SU-DHL-6 (cell line): Measurements from ENCODE around the gene ROBO2.

Experiments used
- H2AFZ ChIP-seq: fragments of 200-600 bp; sonication (generic); 2 replicates; pipeline ENCODE4 v1.6.1; 2014; ENCODE audit warnings: low read depth, mild to moderate bottlenecking, moderate library complexity, mixed read lengths, antibody characterized with exemption, low read length; ENCODE audit not compliant: severe bottlenecking
- H3F3A ChIP-seq: fragments of 200-600 bp; shearing (Covaris generic); 2 replicates; pipeline ENCODE4 v1.6.0; 2016; ENCODE audit warnings: antibody characterized with exemption, mild to moderate bottlenecking; ENCODE audit not compliant: insufficient read depth
- H3K27ac ChIP-seq: fragments of 200-600 bp; sonication (generic); 2 replicates; pipeline ENCODE4 v1.5.1; 2016; ENCODE audit warnings: low read depth, mild to moderate bottlenecking, low read length, moderate library complexity, mixed read lengths
- H3K27me3 ChIP-seq: fragments of 200-600 bp; sonication (generic), shearing (Covaris generic); 2 replicates; pipeline ENCODE4 v1.6.0; 2014; ENCODE audit warnings: mild to moderate bottlenecking, low read length
- H3K36me3 ChIP-seq: fragments of 200-600 bp; sonication (generic); 2 replicates; pipeline ENCODE4 v1.6.1; 2014; ENCODE audit warnings: mild to moderate bottlenecking, low read length, mixed read lengths
- H3K4me2 ChIP-seq: fragments of 300-600, 200-600 bp; shearing (Covaris generic), sonication (generic); 2 replicates; pipeline ENCODE4 v1.6.0; 2014; ENCODE audit warnings: low read length, low read depth, mild to moderate bottlenecking; ENCODE audit not compliant: poor library complexity, severe bottlenecking
- H3K4me3 ChIP-seq: fragments of 200-600 bp; sonication (generic); 2 replicates; pipeline ENCODE4 v1.5.1; 2014; ENCODE audit warnings: antibody characterized with exemption, low read length, mild to moderate bottlenecking, mixed read lengths; ENCODE audit not compliant: insufficient read depth, poor library complexity, severe bottlenecking
- H3K79me2 ChIP-seq: fragments of 200-600 bp; sonication (generic); 2 replicates; pipeline ENCODE4 v1.6.1; 2014; ENCODE audit warnings: mild to moderate bottlenecking, low read length, moderate library complexity; ENCODE audit not compliant: insufficient read depth
- H3K9ac ChIP-seq: fragments of 200-600 bp; sonication (generic); 2 replicates; pipeline ENCODE4 v1.7.0; 2014; ENCODE audit warnings: mild to moderate bottlenecking, low read length
- H3K9me2 ChIP-seq: fragments of 200-600 bp; sonication (generic); replicated peaks from 2 replicates; pipeline ENCODE4 v1.6.1; 2014; ENCODE audit warnings: low read length; ENCODE audit not compliant: insufficient read depth
- H3K9me3 ChIP-seq: fragments of 200-600 bp; sonication (generic); 2 replicates; pipeline ENCODE4 v1.6.1; 2014; ENCODE audit warnings: low read length, mixed read lengths; ENCODE audit not compliant: insufficient read depth
- H4K20me1 ChIP-seq: fragments of 200-600 bp; sonication (generic); 2 replicates; pipeline ENCODE4 v1.6.1; 2014; ENCODE audit warnings: low read depth, mild to moderate bottlenecking, antibody characterized with exemption, low read length, moderate library complexity, mixed read lengths
- CTCF ChIP-seq: fragments of 200-600 bp; sonication (generic); IDR thresholded peaks from one replicate; pipeline ENCODE4 v1.5.1; 2017; ENCODE audit warnings: antibody characterized with exemption, mild to moderate bottlenecking, low read length, moderate library complexity; ENCODE audit not compliant: insufficient read depth, poor library complexity, severe bottlenecking
- EZH2phosphoT487 ChIP-seq: fragments of 200-600 bp; sonication (generic), shearing (Covaris generic); conservative IDR thresholded peaks from 2 replicates; pipeline ENCODE4 v1.6.1; 2018; ENCODE audit warnings: mild to moderate bottlenecking, antibody characterized with exemption, low read length, moderate library complexity, mixed read lengths

Gene ROBO2

GRCh38 chr3:77690284-77690845 is 650.5 kb downstream of the ROBO2 start:
- no peaks in the 10 kb centered on the region for H3K79me2 ChIP-seq
- no peak overlapping the region for H3K9ac ChIP-seq
- H3K4me2 ChIP-seq: no peak overlapping the region
- H3K27me3 ChIP-seq: no peaks in the 10 kb centered on the region
- H3K9me3 ChIP-seq: no peaks in the 10 kb centered on the region
- no peak for TF ChIP-seq CTCF
- TF ChIP-seq EZH2phosphoT487: no peak
- H2AFZ ChIP-seq: no peak overlapping the region
- no peak overlapping the region for H3K27ac ChIP-seq
- H3K4me3 ChIP-seq: no peak overlapping the region
- H3F3A ChIP-seq: no peaks in the 10 kb centered on the region
- H3K9me2 ChIP-seq: no peaks in the 10 kb centered on the region
- no peaks in the 10 kb centered on the region for H4K20me1 ChIP-seq
- no peaks in the 10 kb centered on the region for H3K36me3 ChIP-seq

DNA sequence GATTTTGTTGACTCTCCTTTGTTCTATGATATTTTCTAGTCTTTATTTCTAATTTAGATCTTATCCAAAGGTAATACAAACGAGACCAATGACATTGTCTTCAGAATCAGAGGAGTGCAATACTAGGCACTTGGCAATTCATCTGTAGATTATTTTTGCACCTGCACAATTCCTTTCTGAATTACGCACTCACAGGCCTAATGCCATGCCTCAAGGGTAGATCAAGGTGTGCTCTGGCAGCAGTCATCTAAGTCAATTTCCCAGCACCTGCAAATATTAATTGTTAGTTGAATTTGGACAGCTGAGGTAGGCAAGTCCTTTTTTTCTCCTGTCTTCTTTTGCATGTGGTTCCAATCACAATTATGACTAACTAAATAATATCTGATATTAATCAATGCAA is 653.2 kb downstream of the ROBO2 start:
- H3F3A ChIP-seq: no peaks in the 10 kb centered on the region
- no peaks in the 10 kb centered on the region for H3K9me3 ChIP-seq
- no peak overlapping the region for H2AFZ ChIP-seq
- H3K27me3 ChIP-seq: no peaks in the 10 kb centered on the region
- no peak overlapping the region for H3K27ac ChIP-seq
- H3K79me2 ChIP-seq: no peaks in the 10 kb centered on the region
- H4K20me1 ChIP-seq: no peaks in the 10 kb centered on the region
- H3K4me2 ChIP-seq: no peak overlapping the region
- TF ChIP-seq EZH2phosphoT487: no peak
- no peak for TF ChIP-seq CTCF
- no peak overlapping the region for H3K9ac ChIP-seq
- H3K36me3 ChIP-seq: no peaks in the 10 kb centered on the region
- H3K4me3 ChIP-seq: no peak overlapping the region
- H3K9me2 ChIP-seq: no peaks in the 10 kb centered on the region

DNA sequence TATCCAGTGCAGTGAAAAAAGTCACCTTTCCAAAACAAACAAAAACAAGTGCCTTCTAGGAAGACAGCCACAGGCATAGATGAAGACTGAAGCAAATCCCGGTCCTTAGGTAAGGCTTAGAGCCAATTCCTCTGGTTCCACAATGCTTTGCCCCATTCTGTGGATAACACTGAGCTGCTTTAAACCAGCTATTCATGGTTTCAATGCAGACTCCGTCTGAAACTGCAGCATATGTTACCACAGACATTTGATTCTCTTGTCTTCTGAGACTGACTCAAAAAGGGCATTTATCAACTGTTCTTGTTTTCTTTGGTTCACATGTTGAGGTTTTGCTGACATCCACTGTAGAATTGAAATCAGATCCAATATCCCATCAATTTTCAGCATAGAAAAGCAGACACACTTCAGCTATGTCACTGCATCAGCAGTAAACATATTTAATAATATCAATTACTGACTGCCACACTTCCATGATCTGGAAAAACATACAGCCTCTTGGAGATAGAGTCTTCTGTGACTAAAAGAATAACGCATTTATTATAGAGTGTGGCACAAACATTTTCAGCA is 659.3 kb downstream of the ROBO2 start:
- H3K27me3 ChIP-seq: no peaks in the 10 kb centered on the region
- no peaks in the 10 kb centered on the region for H3F3A ChIP-seq
- no peak for TF ChIP-seq CTCF
- no peak for TF ChIP-seq EZH2phosphoT487
- H3K79me2 ChIP-seq: no peaks in the 10 kb centered on the region
- no peak overlapping the region for H2AFZ ChIP-seq
- no peaks in the 10 kb centered on the region for H3K9me3 ChIP-seq
- no peaks in the 10 kb centered on the region for H3K36me3 ChIP-seq
- no peaks in the 10 kb centered on the region for H3K9me2 ChIP-seq
- no peak overlapping the region for H3K9ac ChIP-seq
- H3K4me3 ChIP-seq: no peak overlapping the region
- no peak overlapping the region for H3K27ac ChIP-seq
- H3K4me2 ChIP-seq: no peak overlapping the region
- H4K20me1 ChIP-seq: no peaks in the 10 kb centered on the region
